HepG2 (cell line): ENCODE results near the gene ZNF638. TPM values are rescaled to one million over a fixed set of nuclear protein-coding genes. Genes with fewer than 3 reads are reported as not detected.

Source experiments
- ATAC-seq: fragments of 200-7000 bp; cut with Tn5 transposase; 3 replicates; pipeline ENCODE4 v1.9.1; 2020; ENCODE audit warnings: mild to moderate bottlenecking, moderate library complexity
- BruUV-seq: library from RNA; stranded (reverse); fragments of 400-500 nt; replicated peaks from 2 replicates; lab custom pipeline; 2021; lab: Mats Ljungman, UMichigan
- CTCF ChIA-PET: fragments of 300-600 bp; formaldehyde crosslinking; extraction: SDS; loops from one replicate; lab custom pipeline; 2021; ENCODE audit warnings: low total read pairs, inconsistent platforms, low intra/inter-chr PET ratio; lab: Yijun Ruan, JAX
- POLR2A ChIA-PET: fragments of 350-600 bp; sonication (Branson Sonifier 250); formaldehyde crosslinking; loops from one replicate; lab custom pipeline; 2020; ENCODE audit warnings: antibody characterized with exemption, inconsistent platforms; lab: Yijun Ruan, JAX
- DNase-seq: peaks from one replicate; pipeline ENCODE4 v3.0.0-alpha.2; 2015; ENCODE audit warnings: low spot score
- FAIRE-seq: peaks from 3 replicates; lab custom pipeline; 2011; peaks lifted over from hg19 to GRCh38; lab: Jason Lieb, UNC
- H2AFZ ChIP-seq: one replicate; pipeline ENCODE4 v1.6.1; 2011; ENCODE audit warnings: low read length, inconsistent platforms
- H3K27ac ChIP-seq: fragments of 300-600 bp; 3 replicates; pipeline ENCODE4 v1.8.0; 2011; ENCODE audit warnings: mixed run types, mild to moderate bottlenecking, mixed read lengths, low read length, inconsistent platforms; ENCODE audit not compliant: insufficient read depth; ENCODE audit errors: extremely low read length
- H3K27me3 ChIP-seq, 2 experiments: fragments of 200-600 bp in 1 of 2; 2 replicates in 1 of 2; 3 replicates in 1 of 2; pipeline versions ENCODE4 v1.6.0 to v1.8.0; 2011; ENCODE audit warnings: low read length in 2 of 2, mild to moderate bottlenecking in 2 of 2, moderate library complexity in 2 of 2, inconsistent platforms in 1 of 2; ENCODE audit not compliant: insufficient read depth in 2 of 2, control insufficient read depth in 1 of 2
- H3K36me3 ChIP-seq, 2 experiments: fragments of 200-600 bp in 1 of 2; replicated peaks in 1 of 2; 2 replicates in 1 of 2; 3 replicates in 1 of 2; pipeline versions ENCODE4 v1.5.1 to v1.8.0; 2011; ENCODE audit warnings: low read length in 2 of 2, inconsistent platforms in 1 of 2; ENCODE audit not compliant: insufficient read depth in 2 of 2, control insufficient read depth in 1 of 2
- H3K4me1 ChIP-seq: 2 replicates; pipeline ENCODE4 v1.5.1; 2012; ENCODE audit warnings: low read length, inconsistent platforms; ENCODE audit not compliant: insufficient read depth
- H3K4me2 ChIP-seq: 2 replicates; pipeline ENCODE4 v1.6.0; 2011; ENCODE audit warnings: low read depth, low read length, inconsistent platforms
- H3K4me3 ChIP-seq, 3 experiments: fragments of 200-600 bp in 1 of 3; sonication (generic), shearing (Covaris generic) in 1 of 3; replicated peaks in 1 of 3; 2 replicates each; pipeline ENCODE4 v1.5.1; 2011 to 2016; ENCODE audit warnings: low read length in 3 of 3, inconsistent platforms in 2 of 3, low read depth in 2 of 3, mild to moderate bottlenecking in 2 of 3, control low read depth in 1 of 3, mixed read lengths in 1 of 3; ENCODE audit not compliant: insufficient read depth in 1 of 3
- H3K79me2 ChIP-seq: one replicate; pipeline ENCODE4 v1.6.1; 2011; ENCODE audit warnings: low read length, inconsistent platforms; ENCODE audit not compliant: insufficient read depth
- H3K9ac ChIP-seq: 2 replicates; pipeline ENCODE4 v1.6.0; 2011; ENCODE audit warnings: mild to moderate bottlenecking, low read depth, low read length, inconsistent platforms; ENCODE audit not compliant: insufficient read depth
- H3K9me3 ChIP-seq: 2 replicates; pipeline ENCODE4 v1.5.1; 2012; ENCODE audit warnings: mild to moderate bottlenecking, low read length
- H4K20me1 ChIP-seq: 2 replicates; pipeline ENCODE4 v1.6.0; 2011; ENCODE audit warnings: inconsistent platforms, mild to moderate bottlenecking, low read length, moderate library complexity; ENCODE audit not compliant: insufficient read depth
- CCAR2 ChIP-seq: fragments of 200-400 bp; formaldehyde crosslinking; optimal IDR thresholded peaks from 2 replicates; pipeline ENCODE3; 2018; ENCODE audit warnings: low read depth, mild to moderate bottlenecking, low read length, moderate library complexity
- FOXK2 ChIP-seq: fragments of 450-650 bp; IDR thresholded peaks from 2 replicates; pipeline ENCODE4 v1.6.1; 2016
- FOXP1 ChIP-seq, 2 experiments: fragments of 450-650 bp in 1 of 2; IDR thresholded peaks; 2 replicates each; pipeline ENCODE4 v1.6.1; 2017 to 2018; ENCODE audit warnings: antibody characterized with exemption in 1 of 2
- MAFF ChIP-seq: IDR thresholded peaks from 2 replicates; pipeline ENCODE4 v1.6.1; 2011; ENCODE audit warnings: low read depth, low read length, improper control_type of control experiment
- MAFK ChIP-seq, 2 experiments: IDR thresholded peaks in 1 of 2; conservative IDR thresholded peaks in 1 of 2; 2 replicates each; pipeline ENCODE4 v1.6.1; 2011; ENCODE audit warnings: improper control_type of control experiment in 2 of 2, low read length in 2 of 2
- RARA ChIP-seq: IDR thresholded peaks from 2 replicates; pipeline ENCODE4 v1.6.1; 2016; ENCODE audit warnings: missing genetic modification reagents, missing compliant biosample characterization
- ZNF609 ChIP-seq: sonication (generic); formaldehyde crosslinking; IDR thresholded peaks from 2 replicates; pipeline ENCODE4 v1.4.0; 2020; ENCODE audit warnings: mild to moderate bottlenecking, missing genetic modification reagents, borderline replicate concordance
- ZNF792 ChIP-seq: IDR thresholded peaks from 2 replicates; pipeline ENCODE4 v1.6.1; 2016
- WGBS: methylation state at CpG from one replicate; pipeline ENCODE4 v1.1.6; 2017; ENCODE audit warnings: low lambda C conversion rate; 5-methylcytosine and 5-hydroxymethylcytosine counted together
- in situ Hi-C: cut with HindIII; loops from 2 replicates; pipeline ENCODE4 v1.10.0; 2017; ENCODE audit warnings: low pct_unique_long_range_greater_than_20kb; ENCODE audit not compliant: extremely low pct_ligation_motif_present
- intact Hi-C: fragments of 100-400 bp; cut with micrococcal nuclease; formaldehyde crosslinking; loops from one replicate; pipeline ENCODE4 v1.10.0; 2022; ENCODE audit not compliant: unreplicated experiment
- polyA plus RNA-seq, 8 experiments: library from polyadenylated mRNA; depleted of rRNA in 3 of 8; stranded (reverse) in 7 of 8; unstranded in 1 of 8; fragments of >200 nt; fragmentation: Illumina TruSeq in 4 of 8; extraction: Trizol in 4 of 8; gene quantifications; 2 replicates each; pipeline versions ENCODE4 v1.2.1 to v1.2.3, GENCODE V29; 2011 to 2016; ENCODE audit warnings: low read depth in 4 of 8, missing spikeins in 1 of 8, mixed read lengths in 1 of 8; ENCODE audit not compliant: insufficient read depth in 1 of 8
- total RNA-seq, 5 experiments: library from RNA; depleted of rRNA; stranded (reverse); fragments of >200 nt; fragmentation: Illumina TruSeq; extraction: Trizol; gene quantifications; 2 replicates each; pipeline ENCODE4 v1.2.3, GENCODE V29; 2016; ENCODE audit warnings: low read depth in 1 of 5
- TF ChIP-seq, protein P1 (sequence below): sonication (generic); formaldehyde crosslinking; IDR thresholded peaks from 2 replicates; pipeline ENCODE4 v1.8.1; 2022; ENCODE audit warnings: mild to moderate bottlenecking, missing genetic modification reagents

Gene ZNF638
- total and polyA plus RNA-seq, 2 of the 13 experiments (the other 11 are each of a cell fraction or from before 2014, with no cell fraction given) = 92.7 to 144 TPM

- ATAC-seq = no peak
- peaks cover 8 to 34% of the 10 kb centered on the region in 2 experiments for H3K36me3 ChIP-seq
- TF ChIP-seq MAFF (peak; percentile 80), MAFK (conservative IDR thresholded peaks at IDR 0.05 in 1 of 2, IDR thresholded peaks at IDR 0.05 in 1 of 2; ENCODE audit: low read length in 2 of 2) (peak; percentile 67 to 83; a peak in 3 of 4 replicates), CCAR2 (no peak)
- intact Hi-C loops (no loop called here), in situ Hi-C loops (no loop called here)
- ChIA-PET POLR2A (no interaction called here), CTCF (no interaction called here)
- H3K9me3 ChIP-seq = no peaks in the 10 kb centered on the region
- no peak overlapping the region for H3K4me3 ChIP-seq
- DNase-seq = no peak
- no peaks in the 10 kb centered on the region for H3K79me2 ChIP-seq
- no peak overlapping the region for H3K9ac ChIP-seq
- 98% methylated on average over 4 of the region's 4 CpGs for WGBS
- no peak overlapping the region for H2AFZ ChIP-seq
- no peaks in the 10 kb centered on the region for H3K27me3 ChIP-seq
- no peak overlapping the region for H3K27ac ChIP-seq
- FAIRE-seq = no peak
- no peaks in the 10 kb centered on the region; the same call in 1 of the 2 replicates for H4K20me1 ChIP-seq
- BruUV-seq = no TSS peak
- no peak overlapping the region for H3K4me2 ChIP-seq
- peaks cover 13% of the 10 kb centered on the region; the same call in 1 of the 2 replicates for H3K4me1 ChIP-seq
Measured at GRCh38 chr2:71419145-71419544, 87.6 kb downstream of the ZNF638 start.

DNA sequence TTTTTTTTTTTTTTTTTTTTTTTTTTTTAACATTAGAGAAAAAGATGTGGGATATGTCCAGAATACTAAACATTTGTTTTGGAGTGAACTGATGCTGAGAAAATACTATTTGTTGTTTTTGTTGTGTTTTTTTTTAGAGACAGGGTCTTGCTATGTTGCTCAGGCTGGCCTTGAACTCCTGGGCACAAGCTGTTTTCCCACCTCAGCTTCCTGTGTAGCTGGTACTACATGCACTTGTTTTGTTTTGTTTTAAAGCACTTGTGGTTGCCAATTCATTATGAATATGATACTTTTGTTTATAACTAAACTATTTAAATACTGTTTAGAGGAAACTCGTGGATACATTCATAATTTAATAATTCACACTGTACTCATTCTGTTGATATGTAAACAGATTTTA is 88.4 kb downstream of the ZNF638 start:
- DNase-seq = no peak
- H3K4me2 ChIP-seq = no peak overlapping the region
- intact Hi-C loops (no loop called here), in situ Hi-C loops (no loop called here)
- no peak overlapping the region for H3K27ac ChIP-seq
- H3K4me3 ChIP-seq = no peak overlapping the region
- no peak for ATAC-seq
- 95% methylated on average over 1 of the region's 1 CpG for WGBS
- no peak overlapping the region for H2AFZ ChIP-seq
- no peaks in the 10 kb centered on the region for H3K9me3 ChIP-seq
- no TSS peak for BruUV-seq
- ChIA-PET POLR2A (no interaction called here), CTCF (no interaction called here)
- peaks cover 8 to 42% of the 10 kb centered on the region in 2 experiments for H3K36me3 ChIP-seq
- no peaks in the 10 kb centered on the region; the same call in 1 of the 2 replicates for H4K20me1 ChIP-seq
- H3K9ac ChIP-seq = no peak overlapping the region
- TF ChIP-seq RARA (CRISPR knock-in tag) (peak; percentile 50; the same call in 1 of the 2 replicates), ZNF609 (CRISPR knock-in tag) (no peak), ZNF792 (CRISPR knock-in tag) (no peak), FOXP1 (IDR thresholded peaks at IDR 0.05) (no peak), FOXP1 (CRISPR knock-in tag; IDR thresholded peaks at IDR 0.05) (peak; percentile 51; the same call in 1 of the 2 replicates), FOXK2 (no peak)
- TF ChIP-seq, protein P1, sequence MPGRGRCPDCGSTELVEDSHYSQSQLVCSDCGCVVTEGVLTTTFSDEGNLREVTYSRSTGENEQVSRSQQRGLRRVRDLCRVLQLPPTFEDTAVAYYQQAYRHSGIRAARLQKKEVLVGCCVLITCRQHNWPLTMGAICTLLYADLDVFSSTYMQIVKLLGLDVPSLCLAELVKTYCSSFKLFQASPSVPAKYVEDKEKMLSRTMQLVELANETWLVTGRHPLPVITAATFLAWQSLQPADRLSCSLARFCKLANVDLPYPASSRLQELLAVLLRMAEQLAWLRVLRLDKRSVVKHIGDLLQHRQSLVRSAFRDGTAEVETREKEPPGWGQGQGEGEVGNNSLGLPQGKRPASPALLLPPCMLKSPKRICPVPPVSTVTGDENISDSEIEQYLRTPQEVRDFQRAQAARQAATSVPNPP = no peak
- H3K79me2 ChIP-seq = no peaks in the 10 kb centered on the region
- H3K4me1 ChIP-seq = peaks cover 13% of the 10 kb centered on the region; the same call in 1 of the 2 replicates
- no peaks in the 10 kb centered on the region for H3K27me3 ChIP-seq
- no peak for FAIRE-seq
